ENCODE results near the gene PRRT1. TPM values are rescaled to one million over a fixed set of nuclear protein-coding genes. Genes with fewer than 3 reads are reported as not detected.

The PRRT1 gene
- polyA plus RNA-seq, 1 donor (not counting 4 experiments of a cell fraction or from before 2014, with no cell fraction given): 0.09 TPM

GRCh38 chr6:32190911-32191677, 39.4 kb upstream of the PRRT1 start:
- Histone ChIP-seq H3K9me3 (ENCODE audit: control insufficient read depth, low read depth, low read length) (no peaks in the 10 kb centered on the region), H4K20me1 (ENCODE audit: control insufficient read depth, extremely low read depth, insufficient read depth, low read length) (no peaks in the 10 kb centered on the region), H3K4me2 (ENCODE audit: control insufficient read depth, extremely low read depth, insufficient read depth, low read depth, low read length) (peak overlapping the region; percentile 13), H3K4me1 (ENCODE audit: control insufficient read depth, extremely low read depth, insufficient read depth, low read length) (peaks cover 27% of the 10 kb centered on the region), H3K79me2 (ENCODE audit: control insufficient read depth, insufficient read depth, low read length) (peaks cover 12% of the 10 kb centered on the region), H3K36me3 (ENCODE audit: control insufficient read depth in 2 of 2, extremely low read depth in 1 of 2, insufficient read depth in 2 of 2, low read length in 2 of 2) (peaks cover 8 to 12% of the 10 kb centered on the region in 2 experiments), H3K9ac (ENCODE audit: control insufficient read depth, extremely low read depth, insufficient read depth, low read length) (no peak overlapping the region), H3K27ac (ENCODE audit: control insufficient read depth, insufficient read depth, low read length) (peak overlapping the region; percentile 84), H3K4me3 (ENCODE audit: control insufficient read depth in 2 of 3, extremely low read depth in 1 of 3, insufficient read depth in 2 of 3, low read depth in 1 of 3, low read length in 3 of 3) (no peak overlapping the region), H3K9me1 (ENCODE audit: control insufficient read depth, extremely low read depth, insufficient read depth, low read length) (no peaks in the 10 kb centered on the region), H2AFZ (ENCODE audit: control insufficient read depth, low read length) (no peak overlapping the region), H3K27me3 (ENCODE audit: control insufficient read depth, extremely low read depth, insufficient read depth, low read length) (no peaks in the 10 kb centered on the region)
- no peak for DNase-seq (ENCODE audit: low read depth, low spot score)
- TF ChIP-seq, protein P1, sequence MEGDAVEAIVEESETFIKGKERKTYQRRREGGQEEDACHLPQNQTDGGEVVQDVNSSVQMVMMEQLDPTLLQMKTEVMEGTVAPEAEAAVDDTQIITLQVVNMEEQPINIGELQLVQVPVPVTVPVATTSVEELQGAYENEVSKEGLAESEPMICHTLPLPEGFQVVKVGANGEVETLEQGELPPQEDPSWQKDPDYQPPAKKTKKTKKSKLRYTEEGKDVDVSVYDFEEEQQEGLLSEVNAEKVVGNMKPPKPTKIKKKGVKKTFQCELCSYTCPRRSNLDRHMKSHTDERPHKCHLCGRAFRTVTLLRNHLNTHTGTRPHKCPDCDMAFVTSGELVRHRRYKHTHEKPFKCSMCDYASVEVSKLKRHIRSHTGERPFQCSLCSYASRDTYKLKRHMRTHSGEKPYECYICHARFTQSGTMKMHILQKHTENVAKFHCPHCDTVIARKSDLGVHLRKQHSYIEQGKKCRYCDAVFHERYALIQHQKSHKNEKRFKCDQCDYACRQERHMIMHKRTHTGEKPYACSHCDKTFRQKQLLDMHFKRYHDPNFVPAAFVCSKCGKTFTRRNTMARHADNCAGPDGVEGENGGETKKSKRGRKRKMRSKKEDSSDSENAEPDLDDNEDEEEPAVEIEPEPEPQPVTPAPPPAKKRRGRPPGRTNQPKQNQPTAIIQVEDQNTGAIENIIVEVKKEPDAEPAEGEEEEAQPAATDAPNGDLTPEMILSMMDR (optimal IDR thresholded peaks at IDR 0.05 in 1 of 3, IDR thresholded peaks at IDR 0.05 in 1 of 3, conservative IDR thresholded peaks at IDR 0.05 in 1 of 3; ENCODE audit: extremely low read depth in 1 of 3, insufficient read depth in 2 of 3, low read length in 3 of 3): no peak
- no peak for TF ChIP-seq EZH2 (IDR thresholded peaks at IDR 0.05; ENCODE audit: low read length)
- no peak for FAIRE-seq
- dilution Hi-C loops (cut with MboI; ENCODE audit: extremely low pct_ligation_motif_present, low sequenced_read_pairs): no loop called here

- Histone ChIP-seq H3K36me3 (ENCODE audit: control insufficient read depth in 2 of 2, extremely low read depth in 1 of 2, insufficient read depth in 2 of 2, low read length in 2 of 2) (peaks cover 9 to 12% of the 10 kb centered on the region in 2 experiments), H3K9me3 (ENCODE audit: control insufficient read depth, low read depth, low read length) (no peaks in the 10 kb centered on the region), H3K27me3 (ENCODE audit: control insufficient read depth, extremely low read depth, insufficient read depth, low read length) (no peaks in the 10 kb centered on the region), H3K4me3 (ENCODE audit: control insufficient read depth in 2 of 3, extremely low read depth in 1 of 3, insufficient read depth in 2 of 3, low read depth in 1 of 3, low read length in 3 of 3) (peak within 1 kb of the TSS; percentile 73 to 85 (median 83)), H3K4me1 (ENCODE audit: control insufficient read depth, extremely low read depth, insufficient read depth, low read length) (peaks cover 26% of the 10 kb centered on the region), H3K4me2 (ENCODE audit: control insufficient read depth, extremely low read depth, insufficient read depth, low read depth, low read length) (peak within 1 kb of the TSS; percentile 97), H3K27ac (ENCODE audit: control insufficient read depth, insufficient read depth, low read length) (peak within 1 kb of the TSS; percentile 84), H4K20me1 (ENCODE audit: control insufficient read depth, extremely low read depth, insufficient read depth, low read length) (no peaks in the 10 kb centered on the region), H3K9ac (ENCODE audit: control insufficient read depth, extremely low read depth, insufficient read depth, low read length) (peak within 1 kb of the TSS; percentile 81), H3K9me1 (ENCODE audit: control insufficient read depth, extremely low read depth, insufficient read depth, low read length) (no peaks in the 10 kb centered on the region), H3K79me2 (ENCODE audit: control insufficient read depth, insufficient read depth, low read length) (peaks cover 12% of the 10 kb centered on the region), H2AFZ (ENCODE audit: control insufficient read depth, low read length) (peak within 1 kb of the TSS; percentile 63)
- DNase-seq (ENCODE audit: low read depth, low spot score) (peak; percentile 78), FAIRE-seq (peak; percentile 29)
- no peak for TF ChIP-seq EZH2 (IDR thresholded peaks at IDR 0.05; ENCODE audit: low read length)
- TF ChIP-seq, protein P1 (optimal IDR thresholded peaks at IDR 0.05 in 1 of 3, IDR thresholded peaks at IDR 0.05 in 1 of 3, conservative IDR thresholded peaks at IDR 0.05 in 1 of 3; ENCODE audit: extremely low read depth in 1 of 3, insufficient read depth in 2 of 3, low read length in 3 of 3): no peak
- dilution Hi-C loops (cut with MboI; ENCODE audit: extremely low pct_ligation_motif_present, low sequenced_read_pairs): no loop called here
Measured at GRCh38 chr6:32190054-32190851, 38.5 kb upstream of the PRRT1 start, which contains the start of gene PBX2. Gene PBX2, minus strand, starts transcription at chr6:32190202. Its CDS starts 287 bp downstream, at chr6:32189915.
